SK-N-SH (cell line): ENCODE results near the gene GPRC5B. TPM values are rescaled to one million over a fixed set of nuclear protein-coding genes. Genes with fewer than 3 reads are reported as not detected.

Source experiments
- CTCF ChIA-PET: fragments of 300-600, 350-600 bp; formaldehyde crosslinking; extraction: SDS; loops from one replicate; lab custom pipeline; 2021; lab: Yijun Ruan, JAX
- POLR2A ChIA-PET: fragments of 350-600 bp; sonication (Branson Sonifier 250); formaldehyde crosslinking; extraction: SDS; loops from one replicate; lab custom pipeline; 2020; ENCODE audit warnings: antibody characterized with exemption, inconsistent platforms; lab: Yijun Ruan, JAX
- DNase-seq: peaks from one replicate; pipeline ENCODE4 v3.0.0; 2012
- H2AFZ ChIP-seq: fragments of 200-600 bp; sonication (generic); 2 replicates; pipeline ENCODE4 v1.8.1; 2016; ENCODE audit warnings: antibody characterized with exemption, mild to moderate bottlenecking, low read depth
- H3F3A ChIP-seq: fragments of 200-600 bp; sonication (generic); replicated peaks from 2 replicates; pipeline ENCODE3; 2016; ENCODE audit warnings: antibody characterized with exemption, mild to moderate bottlenecking; ENCODE audit not compliant: insufficient read depth
- H3K27ac ChIP-seq, 2 experiments: fragments of 200-500 bp in 1 of 2; fragments of 200-600 bp in 1 of 2; sonication (Bioruptor generic) in 1 of 2; sonication (generic), shearing (Covaris generic) in 1 of 2; 2 replicates each; pipeline versions ENCODE4 v1.5.1 to v1.6.1; 2014 to 2016; ENCODE audit warnings: low read depth in 2 of 2, inconsistent platforms in 1 of 2, low read length in 1 of 2, mild to moderate bottlenecking in 1 of 2, mixed read lengths in 1 of 2
- H3K27me3 ChIP-seq: fragments of 200-600 bp; sonication (generic), shearing (Covaris generic); 2 replicates; pipeline ENCODE4 v1.6.1; 2016; ENCODE audit warnings: mixed run types; ENCODE audit not compliant: insufficient read depth
- H3K36me3 ChIP-seq, 2 experiments: fragments of 200-500 bp in 1 of 2; fragments of 200-600 bp in 1 of 2; sonication (Bioruptor generic) in 1 of 2; sonication (generic) in 1 of 2; replicated peaks in 1 of 2; 2 replicates each; pipeline versions ENCODE3 to v1.5.1; 2014 to 2016; ENCODE audit warnings: low read length in 1 of 2, mild to moderate bottlenecking in 1 of 2; ENCODE audit not compliant: insufficient read depth in 2 of 2, control insufficient read depth in 1 of 2
- H3K4me1 ChIP-seq, 2 experiments: fragments of 200-500 bp in 1 of 2; fragments of 200-600 bp in 1 of 2; sonication (Bioruptor generic) in 1 of 2; sonication (generic), shearing (Covaris generic) in 1 of 2; 2 replicates each; pipeline versions ENCODE4 v1.5.1 to v1.6.1; 2014 to 2016; ENCODE audit warnings: low read depth in 1 of 2, low read length in 1 of 2, mixed run types in 1 of 2; ENCODE audit not compliant: insufficient read depth in 2 of 2, control insufficient read depth in 1 of 2
- H3K4me2 ChIP-seq: fragments of 200-600 bp; sonication (generic), shearing (Covaris generic); 2 replicates; pipeline ENCODE4 v1.6.1; 2017; ENCODE audit warnings: mixed run types
- H3K4me3 ChIP-seq, 2 experiments: fragments of 200-500 bp in 1 of 2; fragments of 200-600 bp in 1 of 2; sonication (Bioruptor generic) in 1 of 2; sonication (generic), shearing (Covaris generic) in 1 of 2; 2 replicates each; pipeline versions ENCODE4 v1.5.1 to v1.8.1; 2014 to 2016; ENCODE audit warnings: low read depth in 2 of 2, inconsistent platforms in 1 of 2, low read length in 1 of 2, mild to moderate bottlenecking in 1 of 2, mixed read lengths in 1 of 2, moderate library complexity in 1 of 2
- H3K79me2 ChIP-seq: fragments of 200-600 bp; sonication (generic); 2 replicates; pipeline ENCODE4 v1.8.1; 2017; ENCODE audit warnings: mild to moderate bottlenecking; ENCODE audit not compliant: insufficient read depth
- H3K9ac ChIP-seq: fragments of 200-600 bp; sonication (generic); 2 replicates; pipeline ENCODE4 v1.6.1; 2017; ENCODE audit warnings: mixed run types
- H3K9me2 ChIP-seq: fragments of 200-600 bp; sonication (generic); 2 replicates; pipeline ENCODE4 v1.6.1; 2017; ENCODE audit warnings: mixed run types
- H3K9me3 ChIP-seq: fragments of 200-600 bp; sonication (generic); 2 replicates; pipeline ENCODE4 v1.6.1; 2017; ENCODE audit warnings: mixed run types, mild to moderate bottlenecking, moderate library complexity
- H4K20me1 ChIP-seq: fragments of 200-600 bp; sonication (generic); 2 replicates; pipeline ENCODE4 v1.6.1; 2017; ENCODE audit warnings: mild to moderate bottlenecking, mixed run types; ENCODE audit not compliant: insufficient read depth
- ELF1 ChIP-seq: IDR thresholded peaks from 2 replicates; pipeline ENCODE4 v1.4.0; 2012
- FOSL2 ChIP-seq: IDR thresholded peaks from 2 replicates; pipeline ENCODE4 v1.4.0; 2012; ENCODE audit warnings: low read depth, mild to moderate bottlenecking, moderate library complexity, borderline replicate concordance
- FOXJ3 ChIP-seq: sonication (generic); formaldehyde crosslinking; IDR thresholded peaks from 2 replicates; pipeline ENCODE4 v1.5.1; 2020; ENCODE audit warnings: mild to moderate bottlenecking, missing genetic modification reagents
- JUND ChIP-seq: IDR thresholded peaks from 2 replicates; pipeline ENCODE4 v1.4.0; 2012
- MXI1 ChIP-seq: IDR thresholded peaks from 2 replicates; pipeline ENCODE4 v1.6.1; 2012; ENCODE audit warnings: mild to moderate bottlenecking, low read depth, low read length, improper control_type of control experiment
- POLR2AphosphoS5 ChIP-seq: IDR thresholded peaks from 2 replicates; pipeline ENCODE4 v1.6.1; 2012; ENCODE audit warnings: low read depth, low read length
- TAF1 ChIP-seq: IDR thresholded peaks from 2 replicates; pipeline ENCODE4 v1.6.1; 2012; ENCODE audit warnings: low read depth, mild to moderate bottlenecking, low read length, moderate library complexity, borderline replicate concordance
- TEAD4 ChIP-seq: IDR thresholded peaks from 2 replicates; pipeline ENCODE4 v1.4.0; 2012; ENCODE audit warnings: mild to moderate bottlenecking, borderline replicate concordance; ENCODE audit not compliant: insufficient read depth
- YY1 ChIP-seq: IDR thresholded peaks from 2 replicates; pipeline ENCODE4 v1.4.0; 2012; ENCODE audit warnings: low read depth, mild to moderate bottlenecking
- WGBS: methylation state at CpG from one replicate; pipeline ENCODE4 v1.1.6; 2017; ENCODE audit warnings: low lambda C conversion rate; 5-methylcytosine and 5-hydroxymethylcytosine counted together
- polyA plus RNA-seq, 3 experiments: library from polyadenylated mRNA; depleted of rRNA; stranded (reverse); fragments of >200 nt; gene quantifications; 2 replicates each; pipeline ENCODE4 v1.2.3, GENCODE V29; 2012
- TF ChIP-seq, protein P1 (sequence below): IDR thresholded peaks from 2 replicates; pipeline ENCODE4 v1.6.1; 2012; ENCODE audit warnings: mild to moderate bottlenecking, low read depth, low read length, moderate library complexity
- TF ChIP-seq, protein P2 (sequence below): fragments of 150-350 bp; IDR thresholded peaks from 2 replicates; pipeline ENCODE4 v1.6.1; 2016; ENCODE audit warnings: mild to moderate bottlenecking, low read depth, low read length

The GPRC5B gene
- polyA plus RNA-seq, 1 of the 3 experiments (the other 2 are of a cell fraction) = 1.1 TPM

- Histone ChIP-seq H2AFZ (no peak overlapping the region), H3K27ac (no peak overlapping the region), H3K4me3 (no peak overlapping the region)
Measured at GRCh38 chr16:19912455-19913339, 28.0 kb upstream of the GPRC5B start.

GRCh38 chr16:19911747-19912454 lies 27.3 kb upstream of the GPRC5B start:
- H3K27me3 ChIP-seq = no peaks in the 10 kb centered on the region; the same call in 1 of the 2 replicates
- no peaks in the 10 kb centered on the region for H3K79me2 ChIP-seq
- POLR2A ChIA-PET = no interaction called here
- no peak overlapping the region for H3K4me3 ChIP-seq
- WGBS = 72% methylated on average over 7 of the region's 8 CpGs
- H4K20me1 ChIP-seq = no peaks in the 10 kb centered on the region
- H3K9me2 ChIP-seq = no peaks in the 10 kb centered on the region
- CTCF ChIA-PET = interaction anchor here (1.0 to 17.2 kb wide), 5 partner anchors 12 to 471 kb away, joined by 3 to 473 read pairs (median 9); no protein-coding TSS in a partner anchor
- H3K4me1 ChIP-seq = no peaks in the 10 kb centered on the region; a peak in 1 of 4 replicates
- no peak overlapping the region for H3K4me2 ChIP-seq
- H3F3A ChIP-seq = no peaks in the 10 kb centered on the region
- no peak for DNase-seq
- no peak overlapping the region for H2AFZ ChIP-seq
- H3K9me3 ChIP-seq = no peaks in the 10 kb centered on the region
- H3K36me3 ChIP-seq = no peaks in the 10 kb centered on the region
- no peak overlapping the region for H3K27ac ChIP-seq
- H3K9ac ChIP-seq = no peak overlapping the region
- TF ChIP-seq FOXJ3 (CRISPR knock-in tag) (no peak), YY1 (no peak), TAF1 (no peak), MXI1 (no peak), ELF1 (no peak)
- TF ChIP-seq, protein P1, sequence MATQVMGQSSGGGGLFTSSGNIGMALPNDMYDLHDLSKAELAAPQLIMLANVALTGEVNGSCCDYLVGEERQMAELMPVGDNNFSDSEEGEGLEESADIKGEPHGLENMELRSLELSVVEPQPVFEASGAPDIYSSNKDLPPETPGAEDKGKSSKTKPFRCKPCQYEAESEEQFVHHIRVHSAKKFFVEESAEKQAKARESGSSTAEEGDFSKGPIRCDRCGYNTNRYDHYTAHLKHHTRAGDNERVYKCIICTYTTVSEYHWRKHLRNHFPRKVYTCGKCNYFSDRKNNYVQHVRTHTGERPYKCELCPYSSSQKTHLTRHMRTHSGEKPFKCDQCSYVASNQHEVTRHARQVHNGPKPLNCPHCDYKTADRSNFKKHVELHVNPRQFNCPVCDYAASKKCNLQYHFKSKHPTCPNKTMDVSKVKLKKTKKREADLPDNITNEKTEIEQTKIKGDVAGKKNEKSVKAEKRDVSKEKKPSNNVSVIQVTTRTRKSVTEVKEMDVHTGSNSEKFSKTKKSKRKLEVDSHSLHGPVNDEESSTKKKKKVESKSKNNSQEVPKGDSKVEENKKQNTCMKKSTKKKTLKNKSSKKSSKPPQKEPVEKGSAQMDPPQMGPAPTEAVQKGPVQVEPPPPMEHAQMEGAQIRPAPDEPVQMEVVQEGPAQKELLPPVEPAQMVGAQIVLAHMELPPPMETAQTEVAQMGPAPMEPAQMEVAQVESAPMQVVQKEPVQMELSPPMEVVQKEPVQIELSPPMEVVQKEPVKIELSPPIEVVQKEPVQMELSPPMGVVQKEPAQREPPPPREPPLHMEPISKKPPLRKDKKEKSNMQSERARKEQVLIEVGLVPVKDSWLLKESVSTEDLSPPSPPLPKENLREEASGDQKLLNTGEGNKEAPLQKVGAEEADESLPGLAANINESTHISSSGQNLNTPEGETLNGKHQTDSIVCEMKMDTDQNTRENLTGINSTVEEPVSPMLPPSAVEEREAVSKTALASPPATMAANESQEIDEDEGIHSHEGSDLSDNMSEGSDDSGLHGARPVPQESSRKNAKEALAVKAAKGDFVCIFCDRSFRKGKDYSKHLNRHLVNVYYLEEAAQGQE = no peak

More at GRCh38 chr16:19912455-19913339, 28.0 kb upstream of the GPRC5B start:
- no peaks in the 10 kb centered on the region for H4K20me1 ChIP-seq
- H3K4me1 ChIP-seq = no peaks in the 10 kb centered on the region; a peak in 1 of 4 replicates
- TF ChIP-seq FOSL2 (peak; percentile 48; the same call in 1 of the 2 replicates), TEAD4 (no peak), JUND (0 out of 2 replicates have a peak, but pooled peaks have one; percentile 11), TAF1 (no peak), ELF1 (no peak), POLR2AphosphoS5 (no peak)
- TF ChIP-seq, protein P2, sequence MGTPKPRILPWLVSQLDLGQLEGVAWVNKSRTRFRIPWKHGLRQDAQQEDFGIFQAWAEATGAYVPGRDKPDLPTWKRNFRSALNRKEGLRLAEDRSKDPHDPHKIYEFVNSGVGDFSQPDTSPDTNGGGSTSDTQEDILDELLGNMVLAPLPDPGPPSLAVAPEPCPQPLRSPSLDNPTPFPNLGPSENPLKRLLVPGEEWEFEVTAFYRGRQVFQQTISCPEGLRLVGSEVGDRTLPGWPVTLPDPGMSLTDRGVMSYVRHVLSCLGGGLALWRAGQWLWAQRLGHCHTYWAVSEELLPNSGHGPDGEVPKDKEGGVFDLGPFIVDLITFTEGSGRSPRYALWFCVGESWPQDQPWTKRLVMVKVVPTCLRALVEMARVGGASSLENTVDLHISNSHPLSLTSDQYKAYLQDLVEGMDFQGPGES = no peak
- TF ChIP-seq, protein P1 = no peak
- H3K79me2 ChIP-seq = no peaks in the 10 kb centered on the region
- H3K4me2 ChIP-seq = no peak overlapping the region
- POLR2A ChIA-PET = no interaction called here
- no peak for DNase-seq
- H3F3A ChIP-seq = no peaks in the 10 kb centered on the region
- no peaks in the 10 kb centered on the region for H3K27me3 ChIP-seq
- H3K9me2 ChIP-seq = no peaks in the 10 kb centered on the region
- H3K9me3 ChIP-seq = no peaks in the 10 kb centered on the region
- H3K9ac ChIP-seq = no peak overlapping the region
- H3K36me3 ChIP-seq = no peaks in the 10 kb centered on the region
- WGBS = 60% methylated on average over 22 of the region's 22 CpGs
- CTCF ChIA-PET = interaction anchor here (2.3 to 17.2 kb wide), 3 partner anchors 13 to 470 kb away, joined by 9 to 473 read pairs (median 184); no protein-coding TSS in a partner anchor
